Ovary (tissue), 3 donors: ENCODE results near the gene FAM107B.

ENCODE experiments used
- EP300 ChIP-seq: sonication (generic); formaldehyde crosslinking; IDR thresholded peaks from one replicate; pipeline ENCODE4 v1.6.1; 2017; ENCODE audit warnings: antibody characterized with exemption
- TF ChIP-seq, protein P1 (sequence below), 3 donors: fragments of 450-650 bp in 2 of 3; fragments of 200-600 bp in 1 of 3; IDR thresholded peaks; one replicate each; pipeline versions ENCODE4 v1.5.1 to v1.8.0; 2016 to 2022; ENCODE audit warnings: antibody characterized with exemption in 3 of 3, mild to moderate bottlenecking in 1 of 3
- donor health status: DM: no; HTN: no; CAD: no.

DNA sequence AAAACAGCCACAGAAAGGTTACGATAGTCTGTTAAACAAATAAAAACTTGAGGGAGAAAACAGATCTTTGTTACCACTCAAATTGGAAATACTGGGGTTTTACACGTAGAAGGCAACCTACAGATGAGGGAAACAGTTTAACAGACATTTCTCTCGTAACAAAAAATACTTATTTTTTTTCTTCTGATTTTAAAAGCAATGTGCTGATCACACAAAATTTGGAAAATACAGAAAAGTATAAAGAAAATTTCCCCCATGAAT is 211.7 kb downstream of the FAM107B start:
- TF ChIP-seq, protein P1, sequence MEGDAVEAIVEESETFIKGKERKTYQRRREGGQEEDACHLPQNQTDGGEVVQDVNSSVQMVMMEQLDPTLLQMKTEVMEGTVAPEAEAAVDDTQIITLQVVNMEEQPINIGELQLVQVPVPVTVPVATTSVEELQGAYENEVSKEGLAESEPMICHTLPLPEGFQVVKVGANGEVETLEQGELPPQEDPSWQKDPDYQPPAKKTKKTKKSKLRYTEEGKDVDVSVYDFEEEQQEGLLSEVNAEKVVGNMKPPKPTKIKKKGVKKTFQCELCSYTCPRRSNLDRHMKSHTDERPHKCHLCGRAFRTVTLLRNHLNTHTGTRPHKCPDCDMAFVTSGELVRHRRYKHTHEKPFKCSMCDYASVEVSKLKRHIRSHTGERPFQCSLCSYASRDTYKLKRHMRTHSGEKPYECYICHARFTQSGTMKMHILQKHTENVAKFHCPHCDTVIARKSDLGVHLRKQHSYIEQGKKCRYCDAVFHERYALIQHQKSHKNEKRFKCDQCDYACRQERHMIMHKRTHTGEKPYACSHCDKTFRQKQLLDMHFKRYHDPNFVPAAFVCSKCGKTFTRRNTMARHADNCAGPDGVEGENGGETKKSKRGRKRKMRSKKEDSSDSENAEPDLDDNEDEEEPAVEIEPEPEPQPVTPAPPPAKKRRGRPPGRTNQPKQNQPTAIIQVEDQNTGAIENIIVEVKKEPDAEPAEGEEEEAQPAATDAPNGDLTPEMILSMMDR (IDR thresholded peaks at IDR 0.05): no peak
- no peak for TF ChIP-seq EP300
